ENCODE results near the gene ADCK1.

- TF ChIP-seq GATA2 (IDR thresholded peaks at IDR 0.05; ENCODE audit: low read depth, low read length) (no peak), GATA3 (IDR thresholded peaks at IDR 0.05; ENCODE audit: low read depth, low read length) (no peak)
These were observed 93.1 kb downstream of the ADCK1 start for GRCh38 chr14:77892890-77893484.
